ENCODE data around the gene RNF150. TPM values are rescaled to one million over a fixed set of nuclear protein-coding genes. Genes with fewer than 3 reads are reported as not detected.

RNF150 gene
- total RNA-seq, 1 experiment from 2014 or later: 1.3 TPM

GRCh38 chr4:141020801-141021261 is 112.4 kb downstream of the RNF150 start:
- Histone ChIP-seq H3K27me3 (ENCODE audit: control insufficient read depth, insufficient read depth, low read length) (no peaks in the 10 kb centered on the region; the same call in 1 of the 2 replicates), H3K4me3 (ENCODE audit: low read depth in 2 of 2, low read length in 2 of 2) (no peak overlapping the region), H3K9me3 (ENCODE audit: control insufficient read depth, insufficient read depth, low read depth, low read length) (no peaks in the 10 kb centered on the region), H3K4me1 (ENCODE audit: control insufficient read depth, insufficient read depth, low read length) (no peaks in the 10 kb centered on the region), H3K36me3 (ENCODE audit: control insufficient read depth, insufficient read depth, low read length) (no peaks in the 10 kb centered on the region), H3K27ac (ENCODE audit: low read length) (no peak overlapping the region)
- intact Hi-C loops (cut with micrococcal nuclease; ENCODE audit: unreplicated experiment): no loop called here
- no TSS peak for BruUV-seq (replicated peaks)
- DNase-seq (ENCODE audit: low read depth, low spot score) (no peak), ATAC-seq (no peak)
- TF ChIP-seq, protein P1, sequence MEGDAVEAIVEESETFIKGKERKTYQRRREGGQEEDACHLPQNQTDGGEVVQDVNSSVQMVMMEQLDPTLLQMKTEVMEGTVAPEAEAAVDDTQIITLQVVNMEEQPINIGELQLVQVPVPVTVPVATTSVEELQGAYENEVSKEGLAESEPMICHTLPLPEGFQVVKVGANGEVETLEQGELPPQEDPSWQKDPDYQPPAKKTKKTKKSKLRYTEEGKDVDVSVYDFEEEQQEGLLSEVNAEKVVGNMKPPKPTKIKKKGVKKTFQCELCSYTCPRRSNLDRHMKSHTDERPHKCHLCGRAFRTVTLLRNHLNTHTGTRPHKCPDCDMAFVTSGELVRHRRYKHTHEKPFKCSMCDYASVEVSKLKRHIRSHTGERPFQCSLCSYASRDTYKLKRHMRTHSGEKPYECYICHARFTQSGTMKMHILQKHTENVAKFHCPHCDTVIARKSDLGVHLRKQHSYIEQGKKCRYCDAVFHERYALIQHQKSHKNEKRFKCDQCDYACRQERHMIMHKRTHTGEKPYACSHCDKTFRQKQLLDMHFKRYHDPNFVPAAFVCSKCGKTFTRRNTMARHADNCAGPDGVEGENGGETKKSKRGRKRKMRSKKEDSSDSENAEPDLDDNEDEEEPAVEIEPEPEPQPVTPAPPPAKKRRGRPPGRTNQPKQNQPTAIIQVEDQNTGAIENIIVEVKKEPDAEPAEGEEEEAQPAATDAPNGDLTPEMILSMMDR (IDR thresholded peaks at IDR 0.05): no peak
- CTCF ChIA-PET: no interaction called here
- in situ Hi-C loops (cut with HindIII; ENCODE audit: low pct_unique_long_range_greater_than_20kb, low sequenced_read_pairs): no loop called here
- POLR2A ChIA-PET: no interaction called here

GRCh38 chr4:141019768-141020167 is 113.5 kb downstream of the RNF150 start:
- no peaks in the 10 kb centered on the region for H3K9me3 ChIP-seq (ENCODE audit: control insufficient read depth, insufficient read depth, low read depth, low read length)
- ChIA-PET POLR2A (no interaction called here), CTCF (no interaction called here)
- BruUV-seq (replicated peaks): no TSS peak
- H3K4me3 ChIP-seq (ENCODE audit: low read depth in 2 of 2, low read length in 2 of 2): no peak overlapping the region
- in situ Hi-C loops (cut with HindIII; ENCODE audit: low pct_unique_long_range_greater_than_20kb, low sequenced_read_pairs) (no loop called here), intact Hi-C loops (cut with micrococcal nuclease; ENCODE audit: unreplicated experiment) (no loop called here)
- ATAC-seq (no peak), DNase-seq (ENCODE audit: low read depth, low spot score) (no peak)
- H3K4me1 ChIP-seq (ENCODE audit: control insufficient read depth, insufficient read depth, low read length): no peaks in the 10 kb centered on the region
- no peaks in the 10 kb centered on the region for H3K36me3 ChIP-seq (ENCODE audit: control insufficient read depth, insufficient read depth, low read length)
- no peak overlapping the region for H3K27ac ChIP-seq (ENCODE audit: low read length)
- no peak for TF ChIP-seq TCF7L2 (IDR thresholded peaks at IDR 0.05; ENCODE audit: low read depth, low read length)
- TF ChIP-seq POLR2AphosphoS5 (IDR thresholded peaks at IDR 0.05; ENCODE audit: low read depth, low read length): no peak
- TF ChIP-seq, protein P1 (IDR thresholded peaks at IDR 0.05): no peak
- TF ChIP-seq SIN3A (IDR thresholded peaks at IDR 0.05; ENCODE audit: borderline replicate concordance, insufficient read depth, low read depth, low read length): no peak
- no peaks in the 10 kb centered on the region; the same call in 1 of the 2 replicates for H3K27me3 ChIP-seq (ENCODE audit: control insufficient read depth, insufficient read depth, low read length)

- Histone ChIP-seq H3K27me3 (ENCODE audit: control insufficient read depth, insufficient read depth, low read length) (no peaks in the 10 kb centered on the region; the same call in 1 of the 2 replicates), H3K36me3 (ENCODE audit: control insufficient read depth, insufficient read depth, low read length) (no peaks in the 10 kb centered on the region), H3K9me3 (ENCODE audit: control insufficient read depth, insufficient read depth, low read depth, low read length) (no peaks in the 10 kb centered on the region), H3K4me3 (ENCODE audit: low read depth in 2 of 2, low read length in 2 of 2) (no peak overlapping the region), H3K4me1 (ENCODE audit: control insufficient read depth, insufficient read depth, low read length) (no peaks in the 10 kb centered on the region), H3K27ac (ENCODE audit: low read length) (no peak overlapping the region)
- no TSS peak for BruUV-seq (replicated peaks)
- POLR2A ChIA-PET: no interaction called here
- ATAC-seq (no peak), DNase-seq (ENCODE audit: low read depth, low spot score) (no peak)
- CTCF ChIA-PET: no interaction called here
- in situ Hi-C loops (cut with HindIII; ENCODE audit: low pct_unique_long_range_greater_than_20kb, low sequenced_read_pairs) (no loop called here), intact Hi-C loops (cut with micrococcal nuclease; ENCODE audit: unreplicated experiment) (no loop called here)
- TF ChIP-seq, protein P1 (IDR thresholded peaks at IDR 0.05): no peak
- TF ChIP-seq POLR2AphosphoS5 (IDR thresholded peaks at IDR 0.05; ENCODE audit: low read depth, low read length) (no peak), TCF7L2 (IDR thresholded peaks at IDR 0.05; ENCODE audit: low read depth, low read length) (no peak), SIN3A (IDR thresholded peaks at IDR 0.05; ENCODE audit: borderline replicate concordance, insufficient read depth, low read depth, low read length) (no peak)
- TF ChIP-seq, protein P2, sequence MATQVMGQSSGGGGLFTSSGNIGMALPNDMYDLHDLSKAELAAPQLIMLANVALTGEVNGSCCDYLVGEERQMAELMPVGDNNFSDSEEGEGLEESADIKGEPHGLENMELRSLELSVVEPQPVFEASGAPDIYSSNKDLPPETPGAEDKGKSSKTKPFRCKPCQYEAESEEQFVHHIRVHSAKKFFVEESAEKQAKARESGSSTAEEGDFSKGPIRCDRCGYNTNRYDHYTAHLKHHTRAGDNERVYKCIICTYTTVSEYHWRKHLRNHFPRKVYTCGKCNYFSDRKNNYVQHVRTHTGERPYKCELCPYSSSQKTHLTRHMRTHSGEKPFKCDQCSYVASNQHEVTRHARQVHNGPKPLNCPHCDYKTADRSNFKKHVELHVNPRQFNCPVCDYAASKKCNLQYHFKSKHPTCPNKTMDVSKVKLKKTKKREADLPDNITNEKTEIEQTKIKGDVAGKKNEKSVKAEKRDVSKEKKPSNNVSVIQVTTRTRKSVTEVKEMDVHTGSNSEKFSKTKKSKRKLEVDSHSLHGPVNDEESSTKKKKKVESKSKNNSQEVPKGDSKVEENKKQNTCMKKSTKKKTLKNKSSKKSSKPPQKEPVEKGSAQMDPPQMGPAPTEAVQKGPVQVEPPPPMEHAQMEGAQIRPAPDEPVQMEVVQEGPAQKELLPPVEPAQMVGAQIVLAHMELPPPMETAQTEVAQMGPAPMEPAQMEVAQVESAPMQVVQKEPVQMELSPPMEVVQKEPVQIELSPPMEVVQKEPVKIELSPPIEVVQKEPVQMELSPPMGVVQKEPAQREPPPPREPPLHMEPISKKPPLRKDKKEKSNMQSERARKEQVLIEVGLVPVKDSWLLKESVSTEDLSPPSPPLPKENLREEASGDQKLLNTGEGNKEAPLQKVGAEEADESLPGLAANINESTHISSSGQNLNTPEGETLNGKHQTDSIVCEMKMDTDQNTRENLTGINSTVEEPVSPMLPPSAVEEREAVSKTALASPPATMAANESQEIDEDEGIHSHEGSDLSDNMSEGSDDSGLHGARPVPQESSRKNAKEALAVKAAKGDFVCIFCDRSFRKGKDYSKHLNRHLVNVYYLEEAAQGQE (IDR thresholded peaks at IDR 0.05; ENCODE audit: insufficient read depth in 1 of 2, low read depth in 2 of 2, low read length in 1 of 2): no peak
These were observed 117.0 kb downstream of the RNF150 start for GRCh38 chr4:141016117-141016798.
